A549 (cell line): Measurements from ENCODE around the gene LRCH2. TPM values are rescaled to one million over a fixed set of nuclear protein-coding genes. Genes with fewer than 3 reads are reported as not detected.

Experiments used
- ATAC-seq, 2 experiments: fragments of 200-7000 bp in 1 of 2; fragments of >200 bp in 1 of 2; cut with Nextera tagmentation in 1 of 2; cut with Tn5 transposase in 1 of 2; 3 replicates each; pipeline versions ENCODE4 v1.8.0 to v1.9.1; 2018 to 2020; ENCODE audit warnings: mild to moderate bottlenecking in 1 of 2, moderate library complexity in 1 of 2
- CTCF ChIA-PET: fragments of 300-600 bp; sonication (Branson Sonifier 250); formaldehyde crosslinking; extraction: SDS; loops from one replicate; lab custom pipeline; 2021; ENCODE audit warnings: antibody characterized with exemption, inconsistent platforms; lab: Yijun Ruan, JAX
- POLR2A ChIA-PET: fragments of 350-600 bp; formaldehyde crosslinking; extraction: SDS; loops from one replicate; lab custom pipeline; 2021; ENCODE audit warnings: antibody characterized with exemption, inconsistent platforms; lab: Yijun Ruan, JAX
- DNase-seq, 2 experiments: peaks; one replicate each; pipeline versions ENCODE4 v3.0.0 to v3.0.0-alpha.2; 2011 to 2016; ENCODE audit warnings: low read depth in 1 of 2, low spot score in 1 of 2
- FAIRE-seq: peaks from 2 replicates; lab custom pipeline; 2011; peaks lifted over from hg19 to GRCh38; lab: Jason Lieb, UNC
- H3K27ac ChIP-seq, 2 experiments: fragments of >200 bp; sonication (Bioruptor Twin); formaldehyde crosslinking; 3 replicates each; pipeline ENCODE4 v1.5.1; 2016 to 2017
- H3K4me1 ChIP-seq: fragments of >200 bp; sonication (Bioruptor Twin); formaldehyde crosslinking; 3 replicates; pipeline ENCODE4 v1.6.1; 2016
- H3K4me2 ChIP-seq: fragments of >200 bp; sonication (Bioruptor Twin); formaldehyde crosslinking; 3 replicates; pipeline ENCODE4 v1.6.1; 2016
- H3K4me3 ChIP-seq: fragments of >200 bp; sonication (Bioruptor Twin); formaldehyde crosslinking; 3 replicates; pipeline ENCODE4 v1.5.1; 2016
- H3K9me3 ChIP-seq: fragments of >200 bp; sonication (Bioruptor Twin); formaldehyde crosslinking; 3 replicates; pipeline ENCODE4 v1.6.1; 2016
- CBX2 ChIP-seq: fragments of 200-600 bp; sonication (generic); IDR thresholded peaks from 2 replicates; pipeline ENCODE4 v1.6.1; 2016; ENCODE audit warnings: low read depth, mild to moderate bottlenecking, borderline replicate concordance
- CBX8 ChIP-seq: fragments of 200-600 bp; sonication (generic); IDR thresholded peaks from 2 replicates; pipeline ENCODE4 v1.6.1; 2016
- CEBPB ChIP-seq, 2 experiments: fragments of >200 bp in 1 of 2; sonication (Bioruptor Twin) in 1 of 2; formaldehyde crosslinking in 1 of 2; IDR thresholded peaks; 2 replicates each; pipeline ENCODE4 v1.6.1; 2012 to 2016
- EHF ChIP-seq: fragments of 250-450 bp; sonication (Bioruptor Pico); IDR thresholded peaks from 2 replicates; pipeline ENCODE4 v1.5.0; 2020; ENCODE audit warnings: mild to moderate bottlenecking
- EHMT2 ChIP-seq: fragments of 200-600 bp; sonication (generic); IDR thresholded peaks from 2 replicates; pipeline ENCODE4 v1.6.1; 2016; ENCODE audit warnings: antibody characterized with exemption, low read depth, mild to moderate bottlenecking, moderate library complexity
- EP300 ChIP-seq, 2 experiments: fragments of >200 bp; sonication (Bioruptor Twin); formaldehyde crosslinking; IDR thresholded peaks; 2 replicates in 1 of 2; 3 replicates in 1 of 2; pipeline ENCODE4 v1.6.1; 2016 to 2017
- ESRRA ChIP-seq: fragments of 150-350 bp; IDR thresholded peaks from 2 replicates; pipeline ENCODE4 v1.6.1; 2014; ENCODE audit warnings: mild to moderate bottlenecking, low read length, borderline replicate concordance
- FOSB ChIP-seq: fragments of 250-450 bp; sonication (Bioruptor Pico); IDR thresholded peaks from 2 replicates; pipeline ENCODE4 v1.5.0; 2020; ENCODE audit warnings: mild to moderate bottlenecking, moderate library complexity
- FOXS1 ChIP-seq: fragments of 250-450 bp; sonication (Bioruptor Pico); IDR thresholded peaks from 2 replicates; pipeline ENCODE4 v1.5.0; 2020; ENCODE audit warnings: mild to moderate bottlenecking, moderate library complexity
- GATA3 ChIP-seq: IDR thresholded peaks from 2 replicates; pipeline ENCODE4 v1.6.1; 2012; ENCODE audit warnings: borderline replicate concordance
- HOXA7 ChIP-seq: fragments of 250-450 bp; sonication (Bioruptor Pico); IDR thresholded peaks from 2 replicates; pipeline ENCODE4 v1.5.0; 2020; ENCODE audit warnings: mild to moderate bottlenecking, moderate library complexity
- KDM1A ChIP-seq: fragments of 200-600 bp; sonication (generic); IDR thresholded peaks from 2 replicates; pipeline ENCODE4 v1.6.1; 2016; ENCODE audit warnings: low read depth, mild to moderate bottlenecking
- NFE2L2 ChIP-seq: fragments of 150-350 bp; conservative IDR thresholded peaks from 2 replicates; pipeline ENCODE4 v1.6.1; 2014; ENCODE audit warnings: low read length
- NR3C1 ChIP-seq: fragments of >200 bp; sonication (Bioruptor Twin); formaldehyde crosslinking; IDR thresholded peaks from 3 replicates; pipeline ENCODE4 v1.6.1; 2017
- SMC3 ChIP-seq: fragments of >200 bp; sonication (Bioruptor Twin); formaldehyde crosslinking; IDR thresholded peaks from 3 replicates; pipeline ENCODE4 v1.6.1; 2018; ENCODE audit warnings: inconsistent platforms
- ZC3H11A ChIP-seq: fragments of 450-650 bp; IDR thresholded peaks from 2 replicates; pipeline ENCODE4 v1.6.1; 2014; ENCODE audit warnings: antibody characterized with exemption, mild to moderate bottlenecking
- ZNF302 ChIP-seq: fragments of 250-450 bp; sonication (Bioruptor Pico); IDR thresholded peaks from 2 replicates; pipeline ENCODE4 v1.9.0; 2021; ENCODE audit warnings: inconsistent platforms, mild to moderate bottlenecking, moderate library complexity
- ZSCAN20 ChIP-seq: fragments of 250-450 bp; sonication (Bioruptor Pico); IDR thresholded peaks from 2 replicates; pipeline ENCODE4 v1.8.0; 2022; ENCODE audit warnings: mild to moderate bottlenecking, moderate library complexity
- WGBS: methylation state at CpG from one replicate; pipeline ENCODE4 v1.1.6; 2017; ENCODE audit errors: missing lambda C conversion rate; 5-methylcytosine and 5-hydroxymethylcytosine counted together
- polyA plus RNA-seq, 4 experiments: library from polyadenylated mRNA; depleted of rRNA in 3 of 4; stranded (reverse); fragments of >200 nt; fragmentation: RNase III in 1 of 4; extraction: RNeasy Plus Mini Kit Qiagen cat#74134 plus additional on column Dnase treatment in 1 of 4; gene quantifications; 2 replicates in 3 of 4; 3 replicates in 1 of 4; pipeline ENCODE4 v1.2.3, GENCODE V29; 2011 to 2017
- TF ChIP-seq, protein P1 (sequence below): IDR thresholded peaks from 2 replicates; pipeline ENCODE4 v1.6.1; 2012
- TF ChIP-seq, protein P2 (sequence below): fragments of 200-600 bp; sonication (generic); IDR thresholded peaks from 2 replicates; pipeline ENCODE4 v1.6.1; 2016; ENCODE audit warnings: antibody characterized with exemption, mild to moderate bottlenecking, moderate library complexity
- TF ChIP-seq, protein P3 (sequence below): IDR thresholded peaks from 2 replicates; pipeline ENCODE4 v1.6.1; 2012
- TF ChIP-seq, protein P4 (sequence below): IDR thresholded peaks from 2 replicates; pipeline ENCODE4 v1.6.1; 2012; ENCODE audit warnings: low read depth, borderline replicate concordance
- TF ChIP-seq, protein P5 (sequence below): fragments of >200 bp; sonication (Bioruptor Twin); formaldehyde crosslinking; IDR thresholded peaks from 2 replicates; pipeline ENCODE4 v1.6.1; 2016
- TF ChIP-seq, protein P6 (sequence below): fragments of >200 bp; sonication (Bioruptor Twin); formaldehyde crosslinking; IDR thresholded peaks from 3 replicates; pipeline ENCODE4 v1.5.1; 2016
- TF ChIP-seq, protein P7 (sequence below): fragments of 250-450 bp; sonication (Bioruptor Pico); IDR thresholded peaks from 2 replicates; pipeline ENCODE4 v1.5.0; 2021; ENCODE audit warnings: mild to moderate bottlenecking, moderate library complexity, borderline replicate concordance
- TF ChIP-seq, protein P8 (sequence below): fragments of 150-350 bp; IDR thresholded peaks from 2 replicates; pipeline ENCODE4 v1.6.1; 2014; ENCODE audit warnings: low read depth, mild to moderate bottlenecking, low read length

Gene LRCH2
- polyA plus RNA-seq, 2 of the 4 experiments (the other 2 are of a cell fraction): 0.01 to 0.05 TPM

DNA sequence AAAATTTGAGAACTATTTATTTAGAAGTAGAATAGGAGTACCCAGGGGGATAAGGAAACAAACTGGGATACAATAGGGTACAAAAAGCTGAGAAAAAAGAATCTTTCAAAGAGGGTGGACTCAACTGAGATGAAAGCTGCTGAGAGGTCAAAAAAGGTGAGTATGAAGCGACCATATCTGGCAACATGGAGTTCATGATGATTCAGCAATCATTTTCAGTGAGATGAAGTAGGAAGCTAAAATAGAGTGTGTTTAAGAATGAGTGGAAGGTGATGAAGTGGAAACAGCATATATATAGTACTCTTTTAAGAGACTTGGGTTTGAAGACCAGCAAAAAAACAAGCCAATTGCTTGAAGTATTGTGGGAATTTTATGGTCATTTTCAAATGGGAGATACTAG lies 144.5 kb downstream of the LRCH2 start:
- no peaks in the 10 kb centered on the region for H3K9me3 ChIP-seq
- no peak overlapping the region for H3K4me3 ChIP-seq
- no peaks in the 10 kb centered on the region for H3K4me1 ChIP-seq
- ChIA-PET POLR2A (no interaction called here), CTCF (no interaction called here)
- H3K4me2 ChIP-seq: no peak overlapping the region
- H3K27ac ChIP-seq: no peak overlapping the region
- no peak for FAIRE-seq
- 0% methylated on average over 1 of the region's 1 CpG for WGBS
- DNase-seq: no peak
- TF ChIP-seq, protein P1, sequence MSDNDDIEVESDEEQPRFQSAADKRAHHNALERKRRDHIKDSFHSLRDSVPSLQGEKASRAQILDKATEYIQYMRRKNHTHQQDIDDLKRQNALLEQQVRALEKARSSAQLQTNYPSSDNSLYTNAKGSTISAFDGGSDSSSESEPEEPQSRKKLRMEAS: no peak
- TF ChIP-seq EHMT2 (no peak), ZSCAN20 (CRISPR knock-in tag) (no peak), ZC3H11A (no peak), HOXA7 (CRISPR knock-in tag) (no peak), CEBPB (IDR thresholded peaks at IDR 0.05) (no peak), GATA3 (no peak), FOSB (CRISPR knock-in tag) (no peak)
- TF ChIP-seq, all 56 proteins: peak for 0
- no peak for ATAC-seq

DNA sequence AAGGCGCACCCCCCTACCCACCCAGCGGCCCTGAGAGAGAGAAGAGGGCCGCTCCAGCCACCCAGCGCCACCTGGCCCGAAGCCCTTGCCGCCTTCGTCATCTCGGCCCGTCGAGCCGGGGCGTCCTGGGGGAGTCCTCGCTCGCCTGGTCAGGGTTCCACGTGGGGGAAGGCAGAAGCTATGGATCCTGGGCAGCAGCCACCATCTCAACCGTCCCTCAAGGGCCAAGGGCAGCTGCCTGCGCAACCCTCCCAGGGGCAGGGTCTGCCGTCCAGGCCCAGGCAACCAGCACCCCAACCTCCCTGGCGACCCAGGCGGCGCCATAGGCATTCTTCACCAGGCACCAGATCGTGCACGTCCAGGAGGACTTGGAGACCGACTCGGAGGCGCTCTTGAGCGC lies 165.0 kb downstream of the LRCH2 start:
- no peak for TF ChIP-seq CBX2
- TF ChIP-seq, protein P2, sequence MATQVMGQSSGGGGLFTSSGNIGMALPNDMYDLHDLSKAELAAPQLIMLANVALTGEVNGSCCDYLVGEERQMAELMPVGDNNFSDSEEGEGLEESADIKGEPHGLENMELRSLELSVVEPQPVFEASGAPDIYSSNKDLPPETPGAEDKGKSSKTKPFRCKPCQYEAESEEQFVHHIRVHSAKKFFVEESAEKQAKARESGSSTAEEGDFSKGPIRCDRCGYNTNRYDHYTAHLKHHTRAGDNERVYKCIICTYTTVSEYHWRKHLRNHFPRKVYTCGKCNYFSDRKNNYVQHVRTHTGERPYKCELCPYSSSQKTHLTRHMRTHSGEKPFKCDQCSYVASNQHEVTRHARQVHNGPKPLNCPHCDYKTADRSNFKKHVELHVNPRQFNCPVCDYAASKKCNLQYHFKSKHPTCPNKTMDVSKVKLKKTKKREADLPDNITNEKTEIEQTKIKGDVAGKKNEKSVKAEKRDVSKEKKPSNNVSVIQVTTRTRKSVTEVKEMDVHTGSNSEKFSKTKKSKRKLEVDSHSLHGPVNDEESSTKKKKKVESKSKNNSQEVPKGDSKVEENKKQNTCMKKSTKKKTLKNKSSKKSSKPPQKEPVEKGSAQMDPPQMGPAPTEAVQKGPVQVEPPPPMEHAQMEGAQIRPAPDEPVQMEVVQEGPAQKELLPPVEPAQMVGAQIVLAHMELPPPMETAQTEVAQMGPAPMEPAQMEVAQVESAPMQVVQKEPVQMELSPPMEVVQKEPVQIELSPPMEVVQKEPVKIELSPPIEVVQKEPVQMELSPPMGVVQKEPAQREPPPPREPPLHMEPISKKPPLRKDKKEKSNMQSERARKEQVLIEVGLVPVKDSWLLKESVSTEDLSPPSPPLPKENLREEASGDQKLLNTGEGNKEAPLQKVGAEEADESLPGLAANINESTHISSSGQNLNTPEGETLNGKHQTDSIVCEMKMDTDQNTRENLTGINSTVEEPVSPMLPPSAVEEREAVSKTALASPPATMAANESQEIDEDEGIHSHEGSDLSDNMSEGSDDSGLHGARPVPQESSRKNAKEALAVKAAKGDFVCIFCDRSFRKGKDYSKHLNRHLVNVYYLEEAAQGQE: no peak
- no peak for TF ChIP-seq FOXS1 (CRISPR knock-in tag)
- TF ChIP-seq, protein P3, sequence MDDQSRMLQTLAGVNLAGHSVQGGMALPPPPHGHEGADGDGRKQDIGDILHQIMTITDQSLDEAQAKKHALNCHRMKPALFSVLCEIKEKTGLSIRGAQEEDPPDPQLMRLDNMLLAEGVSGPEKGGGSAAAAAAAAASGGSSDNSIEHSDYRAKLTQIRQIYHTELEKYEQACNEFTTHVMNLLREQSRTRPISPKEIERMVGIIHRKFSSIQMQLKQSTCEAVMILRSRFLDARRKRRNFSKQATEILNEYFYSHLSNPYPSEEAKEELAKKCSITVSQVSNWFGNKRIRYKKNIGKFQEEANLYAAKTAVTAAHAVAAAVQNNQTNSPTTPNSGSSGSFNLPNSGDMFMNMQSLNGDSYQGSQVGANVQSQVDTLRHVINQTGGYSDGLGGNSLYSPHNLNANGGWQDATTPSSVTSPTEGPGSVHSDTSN: no peak
- TF ChIP-seq, protein P4, sequence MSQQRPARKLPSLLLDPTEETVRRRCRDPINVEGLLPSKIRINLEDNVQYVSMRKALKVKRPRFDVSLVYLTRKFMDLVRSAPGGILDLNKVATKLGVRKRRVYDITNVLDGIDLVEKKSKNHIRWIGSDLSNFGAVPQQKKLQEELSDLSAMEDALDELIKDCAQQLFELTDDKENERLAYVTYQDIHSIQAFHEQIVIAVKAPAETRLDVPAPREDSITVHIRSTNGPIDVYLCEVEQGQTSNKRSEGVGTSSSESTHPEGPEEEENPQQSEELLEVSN: no peak
- TF ChIP-seq ZNF302 (CRISPR knock-in tag): no peak
- TF ChIP-seq, protein P5, sequence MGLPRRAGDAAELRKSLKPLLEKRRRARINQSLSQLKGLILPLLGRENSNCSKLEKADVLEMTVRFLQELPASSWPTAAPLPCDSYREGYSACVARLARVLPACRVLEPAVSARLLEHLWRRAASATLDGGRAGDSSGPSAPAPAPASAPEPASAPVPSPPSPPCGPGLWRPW: no peak
- TF ChIP-seq SMC3: no peak
- TF ChIP-seq, protein P6, sequence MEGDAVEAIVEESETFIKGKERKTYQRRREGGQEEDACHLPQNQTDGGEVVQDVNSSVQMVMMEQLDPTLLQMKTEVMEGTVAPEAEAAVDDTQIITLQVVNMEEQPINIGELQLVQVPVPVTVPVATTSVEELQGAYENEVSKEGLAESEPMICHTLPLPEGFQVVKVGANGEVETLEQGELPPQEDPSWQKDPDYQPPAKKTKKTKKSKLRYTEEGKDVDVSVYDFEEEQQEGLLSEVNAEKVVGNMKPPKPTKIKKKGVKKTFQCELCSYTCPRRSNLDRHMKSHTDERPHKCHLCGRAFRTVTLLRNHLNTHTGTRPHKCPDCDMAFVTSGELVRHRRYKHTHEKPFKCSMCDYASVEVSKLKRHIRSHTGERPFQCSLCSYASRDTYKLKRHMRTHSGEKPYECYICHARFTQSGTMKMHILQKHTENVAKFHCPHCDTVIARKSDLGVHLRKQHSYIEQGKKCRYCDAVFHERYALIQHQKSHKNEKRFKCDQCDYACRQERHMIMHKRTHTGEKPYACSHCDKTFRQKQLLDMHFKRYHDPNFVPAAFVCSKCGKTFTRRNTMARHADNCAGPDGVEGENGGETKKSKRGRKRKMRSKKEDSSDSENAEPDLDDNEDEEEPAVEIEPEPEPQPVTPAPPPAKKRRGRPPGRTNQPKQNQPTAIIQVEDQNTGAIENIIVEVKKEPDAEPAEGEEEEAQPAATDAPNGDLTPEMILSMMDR: no peak
- TF ChIP-seq NFE2L2: no peak
- TF ChIP-seq, protein P7, sequence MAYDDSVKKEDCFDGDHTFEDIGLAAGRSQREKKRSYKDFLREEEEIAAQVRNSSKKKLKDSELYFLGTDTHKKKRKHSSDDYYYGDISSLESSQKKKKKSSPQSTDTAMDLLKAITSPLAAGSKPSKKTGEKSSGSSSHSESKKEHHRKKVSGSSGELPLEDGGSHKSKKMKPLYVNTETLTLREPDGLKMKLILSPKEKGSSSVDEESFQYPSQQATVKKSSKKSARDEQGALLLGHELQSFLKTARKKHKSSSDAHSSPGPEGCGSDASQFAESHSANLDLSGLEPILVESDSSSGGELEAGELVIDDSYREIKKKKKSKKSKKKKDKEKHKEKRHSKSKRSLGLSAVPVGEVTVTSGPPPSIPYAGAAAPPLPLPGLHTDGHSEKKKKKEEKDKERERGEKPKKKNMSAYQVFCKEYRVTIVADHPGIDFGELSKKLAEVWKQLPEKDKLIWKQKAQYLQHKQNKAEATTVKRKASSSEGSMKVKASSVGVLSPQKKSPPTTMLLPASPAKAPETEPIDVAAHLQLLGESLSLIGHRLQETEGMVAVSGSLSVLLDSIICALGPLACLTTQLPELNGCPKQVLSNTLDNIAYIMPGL (CRISPR knock-in tag): no peak
- no peak for TF ChIP-seq KDM1A
- TF ChIP-seq EP300 (IDR thresholded peaks at IDR 0.05): no peak
- TF ChIP-seq, protein P8, sequence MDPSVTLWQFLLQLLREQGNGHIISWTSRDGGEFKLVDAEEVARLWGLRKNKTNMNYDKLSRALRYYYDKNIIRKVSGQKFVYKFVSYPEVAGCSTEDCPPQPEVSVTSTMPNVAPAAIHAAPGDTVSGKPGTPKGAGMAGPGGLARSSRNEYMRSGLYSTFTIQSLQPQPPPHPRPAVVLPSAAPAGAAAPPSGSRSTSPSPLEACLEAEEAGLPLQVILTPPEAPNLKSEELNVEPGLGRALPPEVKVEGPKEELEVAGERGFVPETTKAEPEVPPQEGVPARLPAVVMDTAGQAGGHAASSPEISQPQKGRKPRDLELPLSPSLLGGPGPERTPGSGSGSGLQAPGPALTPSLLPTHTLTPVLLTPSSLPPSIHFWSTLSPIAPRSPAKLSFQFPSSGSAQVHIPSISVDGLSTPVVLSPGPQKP: no peak
- no peak for TF ChIP-seq ESRRA
- TF ChIP-seq EHF (CRISPR knock-in tag): no peak
- no peak for TF ChIP-seq CBX8
- no peak for TF ChIP-seq NR3C1
- TF ChIP-seq HOXA7 (CRISPR knock-in tag): no peak
- ATAC-seq (no peak), DNase-seq (no peak), FAIRE-seq (no peak)
- Histone ChIP-seq H3K27ac (no peak overlapping the region), H3K4me2 (no peak overlapping the region), H3K4me1 (no peaks in the 10 kb centered on the region), H3K4me3 (no peak overlapping the region), H3K9me3 (no peaks in the 10 kb centered on the region)
- ChIA-PET CTCF (no interaction called here), POLR2A (no interaction called here)
- 25% methylated on average over 14 of the region's 27 CpGs for WGBS
